WI38 (cell line): ENCODE results near the gene SPDYA.

Experiments
- H3K4me3 ChIP-seq: 2 replicates; pipeline ENCODE4 v1.5.1; 2011; ENCODE audit warnings: low read depth, mild to moderate bottlenecking, control low read depth, low read length
- TF ChIP-seq, protein P1 (sequence below): IDR thresholded peaks from 2 replicates; pipeline ENCODE4 v1.5.1; 2012; ENCODE audit warnings: low read depth, mild to moderate bottlenecking, control low read depth, low read length

SPDYA gene

DNA sequence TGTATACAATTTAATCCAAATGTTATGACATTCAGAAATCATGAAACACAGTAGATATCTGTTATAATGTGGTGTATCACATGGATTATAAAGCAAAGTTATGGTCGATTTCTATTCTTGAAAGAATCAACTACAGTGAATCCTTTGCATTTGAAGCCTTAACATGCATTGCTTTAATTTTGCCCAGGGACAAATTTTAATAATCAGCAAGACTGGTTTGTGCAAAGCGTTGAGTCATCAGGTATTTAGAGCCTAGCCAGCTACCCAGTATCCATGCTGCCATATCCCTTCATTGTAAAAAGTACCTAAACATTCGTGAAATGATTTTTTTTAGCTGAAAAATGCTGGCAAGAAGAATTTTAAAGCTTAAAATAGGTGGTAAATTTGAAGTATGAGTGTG lies 8.9 kb upstream of the SPDYA start:
- TF ChIP-seq, protein P1, sequence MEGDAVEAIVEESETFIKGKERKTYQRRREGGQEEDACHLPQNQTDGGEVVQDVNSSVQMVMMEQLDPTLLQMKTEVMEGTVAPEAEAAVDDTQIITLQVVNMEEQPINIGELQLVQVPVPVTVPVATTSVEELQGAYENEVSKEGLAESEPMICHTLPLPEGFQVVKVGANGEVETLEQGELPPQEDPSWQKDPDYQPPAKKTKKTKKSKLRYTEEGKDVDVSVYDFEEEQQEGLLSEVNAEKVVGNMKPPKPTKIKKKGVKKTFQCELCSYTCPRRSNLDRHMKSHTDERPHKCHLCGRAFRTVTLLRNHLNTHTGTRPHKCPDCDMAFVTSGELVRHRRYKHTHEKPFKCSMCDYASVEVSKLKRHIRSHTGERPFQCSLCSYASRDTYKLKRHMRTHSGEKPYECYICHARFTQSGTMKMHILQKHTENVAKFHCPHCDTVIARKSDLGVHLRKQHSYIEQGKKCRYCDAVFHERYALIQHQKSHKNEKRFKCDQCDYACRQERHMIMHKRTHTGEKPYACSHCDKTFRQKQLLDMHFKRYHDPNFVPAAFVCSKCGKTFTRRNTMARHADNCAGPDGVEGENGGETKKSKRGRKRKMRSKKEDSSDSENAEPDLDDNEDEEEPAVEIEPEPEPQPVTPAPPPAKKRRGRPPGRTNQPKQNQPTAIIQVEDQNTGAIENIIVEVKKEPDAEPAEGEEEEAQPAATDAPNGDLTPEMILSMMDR = no peak
- no peak overlapping the region for H3K4me3 ChIP-seq

- TF ChIP-seq, protein P1 = no peak
- no peak overlapping the region for H3K4me3 ChIP-seq
Observed at GRCh38 chr2:28802975-28803429, 7.6 kb upstream of the SPDYA start.

GRCh38 chr2:28809927-28810326 lies 707 bp upstream of the SPDYA start:
- TF ChIP-seq, protein P1 = no peak
- H3K4me3 ChIP-seq = peak overlapping the region; percentile 48

DNA sequence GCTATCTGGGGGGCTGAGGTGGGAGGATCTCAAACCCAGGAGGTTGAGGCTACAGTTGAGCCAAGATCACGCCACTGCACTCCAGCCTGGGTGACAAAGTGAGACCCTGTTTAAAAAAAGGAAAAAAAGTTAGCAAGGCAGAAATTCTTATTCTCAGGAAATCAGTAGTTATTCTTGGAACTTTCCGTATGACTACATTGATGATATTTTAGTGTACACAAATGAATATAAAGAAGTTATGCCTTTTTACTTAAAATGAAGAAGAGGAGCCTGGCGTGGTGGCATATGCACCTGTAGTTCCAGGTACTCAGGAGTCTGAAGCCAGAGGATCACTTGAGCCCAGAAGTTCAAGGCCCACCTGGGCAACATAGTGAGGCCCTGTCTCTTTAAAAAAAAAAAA lies 7.4 kb downstream of the SPDYA start:
- H3K4me3 ChIP-seq = no peak overlapping the region
- TF ChIP-seq, protein P1 = no peak

DNA sequence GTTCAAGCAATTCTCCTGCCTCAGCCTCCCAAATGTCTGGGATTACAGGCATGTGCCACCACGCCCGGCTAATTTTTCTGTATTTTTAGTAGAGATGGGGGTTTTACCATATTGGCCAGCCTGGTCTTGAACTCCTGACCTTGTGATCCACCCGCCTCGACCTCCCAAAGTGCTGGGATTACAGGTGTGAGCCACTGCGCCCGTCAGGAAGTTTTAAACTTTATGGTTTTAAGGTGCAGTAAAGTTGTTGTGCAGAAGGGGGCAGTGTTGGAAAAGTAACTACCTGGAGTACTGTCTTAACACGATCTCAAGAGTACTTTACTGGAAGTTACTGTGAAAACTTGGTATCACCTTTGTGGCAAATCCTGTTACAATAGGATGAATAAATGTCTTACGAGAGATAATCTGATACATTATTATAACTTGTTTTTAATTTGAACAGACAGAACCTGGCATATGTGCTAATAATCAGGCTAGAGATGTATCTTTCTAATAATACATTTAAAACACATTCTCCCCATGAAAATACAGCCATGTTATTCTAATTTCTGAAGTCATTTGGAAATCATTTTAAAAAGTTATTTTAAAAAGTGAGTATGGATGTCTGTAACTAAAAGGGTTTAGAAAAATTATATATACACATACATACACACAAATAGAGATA lies 10.8 kb downstream of the SPDYA start:
- H3K4me3 ChIP-seq = no peak overlapping the region
- TF ChIP-seq, protein P1 = no peak; the same call in 1 of the 2 replicates

- H3K4me3 ChIP-seq = no peak overlapping the region
- TF ChIP-seq, protein P1 = no peak
Observed at GRCh38 chr2:28822036-28822435, 11.4 kb downstream of the SPDYA start.

GRCh38 chr2:28824207-28824606 lies 13.6 kb downstream of the SPDYA start:
- TF ChIP-seq, protein P1 = no peak
- no peak overlapping the region for H3K4me3 ChIP-seq
